Stimulated activated naive CD4-positive, alpha-beta T cell (primary cell): ENCODE measurements around the gene ABCA7.
"Not testable (repeated sequence)": the region's sequence is repeated elsewhere in the genome, so short reads cannot be mapped to it uniquely, and the experiment has no call there.

ENCODE experiments used
- DNase-seq, 6 experiments: peaks; one replicate each; lab custom pipeline; 2025; lab: John Stamatoyannopoulos, UW

Gene ABCA7

DNA sequence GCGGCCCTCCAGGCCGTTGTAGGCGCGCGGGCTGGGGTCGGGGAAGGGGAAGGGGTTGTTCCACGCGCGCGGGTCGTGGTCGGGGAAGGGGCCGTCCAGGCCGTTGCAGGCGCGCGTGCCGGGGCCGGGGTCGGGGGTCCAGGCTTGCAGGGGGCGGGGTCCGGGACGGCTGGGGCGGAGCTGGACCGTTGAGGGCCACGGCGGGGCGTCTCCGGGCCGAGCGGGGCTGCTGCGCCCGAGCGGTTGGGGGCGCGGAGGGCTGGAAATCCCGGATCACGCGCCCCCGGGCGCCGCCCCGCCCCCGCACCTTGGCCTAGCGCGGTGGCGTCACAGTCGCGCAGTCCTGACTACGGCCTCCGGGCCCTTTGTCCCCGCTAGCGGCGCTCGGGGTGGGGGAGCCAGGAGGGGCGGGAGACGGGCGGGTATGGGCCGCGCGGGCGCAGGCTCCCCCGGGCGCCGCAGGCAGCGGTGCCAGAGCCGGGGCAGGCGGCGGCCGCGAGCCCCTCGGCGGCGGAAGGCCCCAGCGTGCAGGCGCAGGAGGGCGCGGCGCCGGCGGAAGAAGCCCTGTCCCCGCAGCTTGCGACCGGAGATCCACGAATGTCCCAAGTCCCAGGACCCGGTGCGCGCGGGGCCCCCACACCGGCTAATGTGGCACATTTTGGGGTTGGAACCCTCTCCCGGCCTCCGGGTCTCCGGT is 64.6 kb downstream of the ABCA7 start:
- DNase-seq, result peak; percentile 47 to 81 (median 72)

DNA sequence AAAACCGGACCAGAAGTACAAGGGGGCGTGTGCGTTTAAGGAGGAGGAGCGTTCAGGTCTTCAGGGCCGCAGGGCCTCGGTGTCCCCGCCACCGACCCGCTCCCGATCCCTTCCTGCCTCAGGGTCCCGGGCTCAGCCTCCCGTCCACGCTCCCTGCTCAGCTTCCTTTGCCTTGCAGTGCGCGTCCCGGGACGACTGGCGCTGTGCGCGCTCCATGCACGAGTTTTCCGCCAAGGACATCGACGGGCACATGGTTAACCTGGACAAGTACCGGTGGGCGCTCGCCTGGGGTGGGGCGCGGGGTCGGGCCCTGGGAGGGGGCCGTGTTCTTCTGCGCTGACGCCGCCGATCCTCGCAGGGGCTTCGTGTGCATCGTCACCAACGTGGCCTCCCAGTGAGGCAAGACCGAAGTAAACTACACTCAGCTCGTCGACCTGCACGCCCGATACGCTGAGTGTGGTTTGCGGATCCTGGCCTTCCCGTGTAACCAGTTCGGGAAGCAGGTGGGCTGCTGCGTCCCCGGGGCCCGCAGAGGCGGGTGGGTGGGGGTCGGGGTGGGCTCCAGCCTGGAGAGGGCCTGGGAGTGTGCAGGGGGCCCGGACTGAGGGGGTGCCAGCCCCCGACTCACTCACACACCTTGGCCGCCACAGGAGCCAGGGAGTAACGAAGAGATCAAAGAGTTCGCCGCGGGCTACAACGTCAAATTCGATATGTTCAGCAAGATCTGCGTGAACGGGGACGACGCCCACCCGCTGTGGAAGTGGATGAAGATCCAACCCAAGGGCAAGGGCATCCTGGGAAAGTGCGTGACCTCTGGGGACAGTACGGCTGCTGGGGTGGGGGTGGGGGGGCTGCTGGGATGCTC is 65.3 kb downstream of the ABCA7 start:
- peak in 3 of 6 experiments; percentile 24 to 51 (median 37) for DNase-seq

DNA sequence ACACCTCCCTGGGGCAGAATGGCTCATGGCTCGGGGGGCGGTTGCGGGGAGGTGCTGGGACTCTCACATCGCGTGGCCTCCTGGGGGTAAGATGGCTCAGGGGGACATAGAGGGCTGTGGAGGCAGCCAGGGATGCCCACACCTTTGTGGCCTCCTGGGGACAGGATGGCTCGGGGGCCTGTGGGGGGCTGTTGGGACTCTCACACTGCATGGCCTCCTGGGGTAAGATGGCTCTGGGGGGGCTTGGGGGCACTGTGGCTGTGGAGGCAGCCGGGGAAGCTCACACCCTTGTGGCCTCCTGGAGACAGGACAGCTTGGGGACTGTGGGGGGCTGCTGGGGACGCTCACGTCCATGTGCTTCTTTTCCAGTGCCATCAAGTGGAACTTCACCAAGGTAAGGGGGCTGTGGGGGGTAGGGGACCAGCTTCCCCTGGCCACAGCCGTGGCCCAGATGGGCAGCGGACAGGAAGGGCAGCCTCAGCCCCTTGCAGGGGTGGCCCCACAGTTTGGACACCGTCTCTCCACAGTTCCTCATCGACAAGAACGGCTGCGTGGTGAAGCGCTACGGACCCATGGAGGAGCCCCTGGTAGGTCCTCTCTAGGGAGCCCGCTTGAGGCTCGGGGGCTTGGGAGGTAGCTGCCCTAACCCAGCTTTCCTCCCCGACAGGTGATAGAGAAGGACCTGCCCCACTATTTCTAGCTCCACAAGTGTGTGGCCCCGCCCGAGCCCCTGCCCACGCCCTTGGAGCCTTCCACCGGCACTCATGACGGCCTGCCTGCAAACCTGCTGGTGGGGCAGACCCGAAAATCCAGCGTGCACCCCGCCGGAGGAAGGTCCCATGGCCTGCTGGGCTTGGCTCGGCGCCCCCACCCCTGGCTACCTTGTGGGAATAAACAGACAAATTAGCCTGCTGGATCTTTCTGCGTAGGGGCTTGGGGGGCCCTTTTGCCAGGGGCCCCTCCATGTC is 66.2 kb downstream of the ABCA7 start:
- peak in 1 of 6 experiments; percentile 22 for DNase-seq

DNA sequence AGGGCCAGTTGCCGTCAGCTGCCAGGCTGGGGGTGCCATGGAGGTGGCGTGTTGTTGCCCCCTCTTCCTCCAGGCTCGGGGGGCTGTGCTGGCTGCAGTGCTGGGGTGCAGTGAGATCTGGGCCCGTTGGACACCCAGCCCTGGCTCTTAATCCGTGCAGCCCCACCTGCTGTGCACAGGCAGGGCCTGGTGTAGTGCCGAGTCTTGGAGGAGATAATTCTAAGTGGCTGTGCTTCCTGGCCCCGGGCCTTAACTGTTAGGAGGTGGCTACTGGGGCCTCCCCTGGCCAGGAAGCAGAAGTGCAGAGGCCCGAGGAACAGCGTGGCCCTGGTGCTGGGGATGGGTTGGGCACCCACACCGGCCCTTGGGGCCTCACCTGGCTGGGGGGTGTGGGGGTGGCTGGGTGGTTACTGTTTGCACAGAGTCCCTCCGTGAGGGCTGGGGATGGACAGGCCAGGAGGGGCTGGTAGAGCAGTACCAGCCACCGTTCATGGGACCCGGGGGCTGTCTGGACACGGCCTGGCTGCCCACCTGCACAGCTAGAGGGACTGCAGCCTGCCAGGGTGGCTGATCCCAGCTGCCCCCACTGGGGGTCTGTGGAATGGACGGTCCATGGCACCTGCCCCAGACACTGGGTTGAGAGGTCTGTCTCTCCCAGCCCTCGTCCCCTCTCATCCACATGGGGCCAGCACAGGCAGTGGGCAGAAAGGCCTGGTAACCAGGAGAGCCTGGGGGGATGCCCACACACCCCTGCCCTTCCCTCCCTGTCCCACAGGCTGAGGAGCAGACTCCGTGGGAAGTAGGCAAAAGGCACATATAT is 67.1 kb downstream of the ABCA7 start:
- DNase-seq, result no peak

- no peak for DNase-seq
Observed at GRCh38 chr19:1107661-1108261, 67.9 kb downstream of the ABCA7 start.

DNA sequence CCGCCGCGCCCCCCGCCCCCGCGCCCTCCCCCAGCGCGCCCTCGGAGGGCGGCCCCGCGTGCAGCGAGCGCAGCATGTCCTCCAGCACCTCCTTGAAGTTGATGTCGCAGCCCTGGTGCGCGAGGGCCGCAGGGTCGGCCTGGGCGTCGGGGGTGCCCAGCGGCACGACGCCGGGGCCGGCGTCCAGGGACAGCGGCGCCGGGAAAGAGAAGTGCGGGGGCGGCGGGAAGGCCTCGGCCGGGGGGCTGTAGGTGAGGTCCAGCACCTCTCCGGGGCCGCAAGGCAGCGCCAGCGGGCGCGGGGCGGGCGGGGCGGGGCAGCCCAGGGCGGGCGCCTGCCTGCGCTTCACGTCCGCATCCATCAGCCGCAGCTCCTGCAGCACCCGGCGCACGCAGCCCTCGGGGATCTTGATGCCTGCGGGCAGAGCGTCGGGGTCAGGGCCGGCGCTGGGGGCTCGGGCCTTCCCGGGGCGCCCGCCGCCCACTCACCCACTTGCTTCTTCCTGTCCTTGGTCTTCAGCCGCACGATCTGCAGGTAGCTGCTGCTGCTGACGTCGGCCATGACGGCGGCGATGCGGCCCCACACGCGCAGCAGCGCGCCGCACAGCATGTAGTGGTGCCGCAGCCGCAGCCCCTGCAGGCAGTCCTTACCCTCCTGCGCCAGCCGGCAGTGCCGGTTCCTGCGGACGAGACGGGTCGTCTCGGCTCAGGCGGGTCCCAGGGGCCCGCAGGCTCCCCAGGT is 68.6 kb downstream of the ABCA7 start:
- DNase-seq, result no peak

GRCh38 chr19:1109032-1109551 is 69.2 kb downstream of the ABCA7 start:
- DNase-seq, result no peak

DNA sequence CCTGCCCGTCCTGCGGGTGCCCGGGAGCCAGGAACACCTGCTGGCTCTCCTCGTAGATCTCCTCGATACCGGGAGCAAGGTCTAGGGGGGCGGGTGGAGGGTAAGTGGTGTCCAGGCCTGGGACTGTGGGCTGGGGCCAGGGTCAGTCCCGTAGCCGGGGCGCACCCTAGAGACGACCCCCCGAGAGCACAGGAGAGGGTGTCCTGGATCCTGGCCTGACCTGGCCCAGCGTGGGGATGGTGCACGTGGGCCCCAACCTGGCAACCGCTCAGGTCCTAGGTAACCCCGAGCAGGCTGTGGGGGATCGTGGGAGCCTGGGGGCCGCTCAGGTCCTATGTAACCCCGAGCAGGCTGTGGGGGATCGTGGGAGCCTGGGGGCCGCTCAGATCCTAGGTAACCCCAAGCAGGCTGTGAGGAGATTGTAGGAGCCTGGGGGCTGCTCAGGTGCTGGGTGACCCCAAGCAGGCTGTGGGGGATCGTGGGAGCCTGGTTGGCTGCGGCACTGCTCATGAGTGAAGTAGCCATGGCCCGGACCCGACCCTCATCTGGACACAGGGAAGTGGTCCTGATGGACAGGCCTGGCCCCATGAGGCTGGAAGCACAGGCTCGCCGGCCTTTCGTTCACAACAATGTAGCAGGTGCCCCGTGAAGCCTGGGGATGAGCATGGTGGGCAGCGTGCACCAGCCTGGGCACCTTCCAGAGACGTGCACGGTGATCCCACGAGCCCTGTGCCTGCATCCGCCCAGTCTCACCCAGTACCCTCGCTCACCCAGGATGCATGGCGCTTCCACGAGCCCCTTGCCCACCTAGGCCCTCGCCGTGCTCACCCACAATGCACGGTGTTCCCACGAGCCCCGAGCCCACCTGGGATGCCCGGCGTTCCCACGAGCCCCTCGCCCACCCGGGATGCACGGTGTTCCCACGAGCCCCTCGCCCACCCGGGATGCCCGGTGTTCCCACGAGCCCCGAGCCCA is 70.1 kb downstream of the ABCA7 start:
- no peak for DNase-seq

DNA sequence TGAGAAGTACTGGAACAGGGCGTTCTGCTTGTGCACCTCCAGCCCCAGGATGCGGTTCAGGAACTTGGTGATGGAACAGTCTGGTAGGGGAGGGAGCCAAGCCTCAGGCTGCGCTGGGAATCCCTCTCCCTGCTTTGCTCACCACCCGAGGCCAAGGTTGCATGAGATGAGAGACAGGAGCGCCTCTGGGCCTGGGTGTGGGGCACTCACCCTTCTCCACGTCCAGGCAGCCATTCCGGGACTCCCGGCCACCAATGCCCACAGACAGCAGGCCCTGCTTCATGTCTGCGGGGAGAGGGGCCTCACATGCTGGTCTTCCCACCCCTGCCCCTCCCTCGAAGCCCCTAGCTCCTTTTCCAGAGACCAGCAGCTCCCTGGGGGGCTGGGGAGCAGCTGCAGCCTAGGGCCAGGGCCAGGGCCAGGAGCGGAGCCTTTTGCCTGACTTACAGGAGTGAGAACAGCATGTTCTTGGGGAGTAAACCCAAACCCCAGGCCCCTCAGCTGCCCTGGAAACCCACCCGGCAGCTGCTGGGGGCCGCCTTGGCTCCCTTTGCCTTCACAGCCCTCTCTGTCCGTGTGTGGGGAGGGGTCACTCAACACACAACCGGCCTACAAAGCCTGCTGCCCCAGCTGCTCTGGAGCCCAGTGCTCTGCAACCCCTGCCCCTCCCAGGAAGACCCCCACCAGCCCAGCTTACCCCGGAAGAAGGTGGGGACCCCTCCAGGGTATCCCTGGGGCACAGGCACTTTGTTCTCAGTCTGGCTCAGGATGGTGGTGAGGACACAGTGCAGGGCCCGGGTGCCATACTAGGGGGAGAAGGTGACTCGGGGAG is 71.1 kb downstream of the ABCA7 start:
- no peak for DNase-seq

DNA sequence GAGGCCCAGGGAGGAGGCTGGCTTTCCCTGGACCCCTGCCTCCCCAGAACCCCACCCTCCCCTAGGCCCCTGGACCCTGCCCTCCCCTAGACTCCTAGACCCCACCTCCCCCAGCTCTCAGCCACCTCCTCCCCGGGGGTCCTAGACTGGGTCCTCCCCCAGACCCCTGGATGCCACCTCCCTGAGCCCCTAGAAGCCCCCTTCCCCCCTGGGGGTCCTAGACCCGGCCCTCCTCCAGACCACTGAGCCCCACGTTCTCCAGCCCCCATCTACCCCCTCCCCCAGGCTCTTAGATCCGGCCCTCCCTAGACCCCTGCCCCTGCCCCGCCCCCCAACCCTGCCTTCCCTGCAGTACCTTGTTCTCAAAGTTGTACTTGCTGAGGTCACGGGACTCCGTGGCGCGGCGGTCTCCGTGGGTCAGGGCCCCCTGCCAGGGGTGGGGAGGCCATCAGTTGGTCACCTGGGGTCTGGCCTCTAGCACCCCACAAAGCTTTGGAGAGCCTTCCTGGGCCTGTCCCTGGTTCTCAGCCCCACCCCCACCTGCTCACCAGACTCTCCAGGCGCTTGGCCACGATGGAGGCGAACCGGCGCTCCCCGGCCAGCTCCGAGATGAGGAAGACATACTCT is 71.8 kb downstream of the ABCA7 start:
- DNase-seq, result no peak

DNA sequence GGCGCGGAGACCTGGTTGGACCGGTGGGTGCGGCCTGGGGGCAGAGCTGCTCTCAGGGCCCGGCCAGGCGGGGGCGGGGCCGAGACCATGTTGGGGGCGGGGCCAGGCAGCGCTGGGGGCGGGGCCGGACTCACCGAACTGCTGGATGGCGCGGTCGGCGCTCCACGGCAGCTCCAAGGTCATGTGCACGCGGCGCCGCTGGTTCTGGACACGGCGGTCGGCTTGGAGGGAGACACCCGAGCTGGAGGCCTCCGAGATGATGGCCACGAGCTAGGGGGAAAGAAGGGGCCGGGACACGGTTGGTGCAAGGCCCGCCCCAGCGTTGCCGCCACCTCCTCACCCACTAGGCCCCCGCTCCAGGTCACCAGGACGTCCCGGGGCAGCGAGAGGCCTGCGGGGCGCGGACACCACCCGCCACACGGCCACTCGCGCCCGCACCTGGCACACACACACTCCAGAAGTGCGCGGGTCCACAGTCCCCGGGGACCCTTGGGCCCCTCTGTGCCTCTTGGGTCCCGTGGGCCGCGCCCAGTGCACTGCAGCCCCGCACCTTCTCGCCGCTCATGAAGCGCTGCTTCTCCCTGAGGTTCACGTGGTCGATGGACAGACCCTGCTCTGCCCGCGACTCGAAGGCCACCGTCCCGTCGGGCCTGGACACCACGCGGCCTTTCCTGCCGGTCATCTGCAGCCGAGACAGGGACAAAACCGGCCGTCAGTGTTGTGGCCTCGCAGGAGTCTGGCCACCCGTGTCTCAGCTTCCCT is 72.5 kb downstream of the ABCA7 start:
- no peak for DNase-seq

DNA sequence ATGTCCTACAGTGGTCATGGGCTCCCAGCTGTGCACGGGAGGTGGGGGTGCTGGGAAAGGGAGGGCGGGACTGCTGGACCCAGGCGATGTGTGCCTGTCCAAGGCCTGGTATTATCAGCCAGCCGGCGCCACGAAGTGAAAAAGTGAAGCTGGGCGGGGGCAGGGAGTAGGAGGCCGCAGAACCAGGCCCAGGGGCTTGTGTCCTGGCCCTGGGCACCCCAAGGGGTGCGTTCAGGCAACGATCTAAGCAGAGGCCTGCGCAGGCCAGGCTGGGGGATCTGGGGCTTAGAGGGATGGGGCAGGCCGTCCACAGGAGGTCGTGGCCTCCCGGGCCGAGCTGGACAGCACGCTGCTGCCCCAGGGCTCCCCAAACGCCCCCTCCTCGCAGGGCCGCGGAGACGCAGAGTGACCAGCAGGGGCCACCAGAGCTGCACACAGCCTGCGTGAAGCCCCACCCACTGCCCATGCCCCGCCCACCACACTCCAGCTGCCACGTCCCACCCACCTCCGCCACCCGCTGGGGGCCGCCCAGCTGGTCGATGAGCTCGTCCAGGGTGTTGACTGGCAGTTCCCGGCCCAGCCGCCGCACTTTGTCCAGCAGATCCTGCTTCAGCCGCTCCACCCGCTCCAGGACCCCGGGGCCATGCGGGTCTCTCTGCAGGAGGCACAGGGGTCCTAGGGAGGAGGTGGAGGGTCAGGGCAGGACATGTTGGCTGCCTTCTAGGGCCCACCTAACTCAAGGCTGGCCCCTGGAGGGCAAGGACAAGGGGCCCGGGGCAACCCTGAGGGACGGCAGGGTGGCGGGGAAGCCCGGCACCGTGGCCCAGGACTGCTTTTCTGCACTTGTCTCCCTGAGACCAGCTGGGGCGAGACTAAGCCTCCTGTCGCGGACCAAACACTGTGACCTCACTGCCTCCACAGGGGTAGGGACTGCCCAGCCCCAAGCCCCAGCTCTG is 73.4 kb downstream of the ABCA7 start:
- peak; percentile 56 to 88 (median 84) for DNase-seq

DNA sequence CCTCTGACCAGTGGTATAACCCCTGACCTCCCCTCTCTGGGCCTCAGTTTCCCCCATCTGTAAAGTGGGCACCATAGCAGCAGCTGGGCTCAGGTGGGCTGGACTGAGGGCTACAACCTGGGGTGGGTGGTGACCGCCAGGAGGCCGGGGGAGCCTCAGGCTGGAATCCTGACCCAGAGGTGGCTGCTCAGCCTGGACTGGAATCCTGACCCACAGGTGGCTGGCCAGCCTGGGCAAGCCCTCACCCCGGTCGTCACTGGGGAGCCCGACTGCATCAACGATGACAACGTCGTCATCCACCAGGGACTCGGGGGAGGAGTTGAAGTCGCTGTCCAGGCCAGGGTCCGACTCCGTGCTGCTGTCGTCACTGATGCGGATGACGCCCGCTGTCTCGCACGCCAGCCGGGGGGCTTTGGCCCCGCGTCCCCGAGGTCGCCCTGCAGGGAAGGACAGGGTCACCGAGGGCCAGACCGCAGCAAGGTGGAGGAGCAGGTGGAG is 74.1 kb downstream of the ABCA7 start:
- no peak for DNase-seq

DNA sequence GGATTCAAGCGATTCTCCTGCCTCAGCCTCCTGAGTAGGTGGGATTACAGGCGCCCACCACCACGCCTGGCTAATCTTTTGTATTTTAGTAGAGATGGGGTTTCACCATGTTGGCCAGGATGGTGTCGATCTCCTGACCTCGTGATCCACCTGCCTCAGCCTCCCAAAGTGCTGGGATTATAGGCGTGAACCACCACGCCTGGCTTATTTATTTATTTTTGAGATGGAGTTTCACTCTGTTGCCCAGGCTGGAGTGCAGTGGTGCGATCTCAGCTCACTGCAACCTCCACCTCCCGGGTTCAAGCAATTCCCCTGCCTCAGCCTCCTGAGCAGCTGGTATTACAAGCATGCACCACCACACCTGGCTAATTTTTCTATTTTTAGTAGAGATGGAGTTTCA is 74.8 kb downstream of the ABCA7 start:
- not testable (repeated sequence) for DNase-seq
